Renal cortical epithelial cell (primary cell): ENCODE data around the gene GNAZ. TPM values are rescaled to one million over a fixed set of nuclear protein-coding genes. Genes with fewer than 3 reads are reported as not detected.
"Not testable (repeated sequence)": the region's sequence is repeated elsewhere in the genome, so short reads cannot be mapped to it uniquely, and the experiment has no call there.

Source experiments
- DNase-seq: peaks from one replicate; pipeline ENCODE4 v3.0.0-alpha.2; 2011; ENCODE audit warnings: low read depth
- total RNA-seq: library from RNA; depleted of rRNA; stranded (reverse); fragments of >200 nt; gene quantifications from 2 replicates; pipeline ENCODE4 v1.2.3, GENCODE V29; 2014

GNAZ gene
- total RNA-seq, 1 donor from 2014 or later, result 2.0 TPM

GRCh38 chr22:23132376-23133091 lies 62.2 kb downstream of the GNAZ start:
- DNase-seq, result no peak

DNA sequence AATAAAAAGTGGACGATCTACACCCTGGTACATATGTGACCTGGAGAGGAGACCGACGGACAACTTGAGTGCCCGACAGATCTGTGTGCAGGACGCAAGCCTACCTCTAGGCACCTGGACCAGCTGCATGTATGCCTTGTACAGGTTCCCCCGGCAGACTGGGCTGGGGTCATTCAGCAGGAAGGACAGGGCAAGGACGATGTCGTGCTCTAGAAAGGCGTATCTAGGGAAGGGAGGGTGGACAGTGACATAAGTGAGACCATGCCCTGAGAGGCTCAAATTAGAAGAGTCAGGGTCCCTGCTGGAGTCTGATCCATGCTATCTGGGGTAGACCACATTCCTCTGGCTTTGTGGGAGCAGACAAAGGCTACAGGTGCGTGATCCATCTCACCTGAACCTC lies 63.6 kb downstream of the GNAZ start:
- DNase-seq, result no peak

DNA sequence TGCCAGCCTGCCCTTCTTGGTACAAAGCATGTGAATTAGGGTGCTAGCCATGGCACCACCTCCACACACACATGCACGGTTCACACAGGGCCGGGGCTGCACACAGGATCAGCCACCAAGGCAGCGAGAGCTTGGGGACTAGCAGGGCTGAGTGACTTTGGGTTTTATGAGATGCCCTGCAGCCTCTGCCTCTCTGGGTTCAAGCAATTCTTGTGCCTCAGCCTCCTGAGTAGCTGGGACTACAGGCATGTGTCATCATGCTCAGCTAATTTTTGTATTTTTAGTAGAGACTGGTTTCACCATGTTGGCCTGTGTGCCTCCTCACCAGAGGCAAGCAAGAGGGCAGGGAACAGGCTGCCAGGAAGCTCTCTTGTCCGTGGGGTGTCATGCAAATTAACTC lies 66.7 kb downstream of the GNAZ start:
- not testable (repeated sequence) for DNase-seq

GRCh38 chr22:23137468-23137867 lies 67.1 kb downstream of the GNAZ start:
- no peak for DNase-seq

DNA sequence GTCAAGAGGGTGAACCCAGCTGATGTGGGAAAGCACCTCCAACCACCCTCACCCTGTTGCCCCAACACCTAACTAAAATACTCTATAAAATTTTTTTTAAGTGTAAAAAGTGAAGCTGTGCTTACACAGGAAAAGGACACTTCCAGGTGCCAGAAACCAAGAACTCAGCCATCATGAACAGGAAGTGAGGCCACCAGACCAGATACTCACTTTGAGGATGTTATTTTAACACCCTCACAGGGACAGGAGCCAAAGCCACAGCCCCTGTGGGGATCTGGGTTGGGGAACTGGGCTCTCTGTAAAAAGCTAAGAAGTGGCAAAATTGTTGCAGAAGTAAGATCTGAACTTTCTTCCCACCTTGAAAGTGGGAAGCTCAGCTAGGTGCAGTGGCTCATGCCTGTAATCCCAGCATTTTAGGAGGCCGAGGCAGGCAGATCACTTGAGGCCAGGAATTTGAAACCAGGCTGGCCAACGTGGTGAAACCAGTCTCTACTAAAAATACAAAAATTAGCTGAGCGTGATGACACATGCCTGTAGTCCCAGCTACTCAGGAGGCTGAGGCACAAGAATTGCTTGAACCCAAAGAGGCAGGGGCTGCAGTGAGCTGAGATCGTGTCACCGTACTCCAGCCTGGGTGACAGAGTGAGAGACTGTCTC lies 67.7 kb downstream of the GNAZ start:
- DNase-seq, result no peak

DNA sequence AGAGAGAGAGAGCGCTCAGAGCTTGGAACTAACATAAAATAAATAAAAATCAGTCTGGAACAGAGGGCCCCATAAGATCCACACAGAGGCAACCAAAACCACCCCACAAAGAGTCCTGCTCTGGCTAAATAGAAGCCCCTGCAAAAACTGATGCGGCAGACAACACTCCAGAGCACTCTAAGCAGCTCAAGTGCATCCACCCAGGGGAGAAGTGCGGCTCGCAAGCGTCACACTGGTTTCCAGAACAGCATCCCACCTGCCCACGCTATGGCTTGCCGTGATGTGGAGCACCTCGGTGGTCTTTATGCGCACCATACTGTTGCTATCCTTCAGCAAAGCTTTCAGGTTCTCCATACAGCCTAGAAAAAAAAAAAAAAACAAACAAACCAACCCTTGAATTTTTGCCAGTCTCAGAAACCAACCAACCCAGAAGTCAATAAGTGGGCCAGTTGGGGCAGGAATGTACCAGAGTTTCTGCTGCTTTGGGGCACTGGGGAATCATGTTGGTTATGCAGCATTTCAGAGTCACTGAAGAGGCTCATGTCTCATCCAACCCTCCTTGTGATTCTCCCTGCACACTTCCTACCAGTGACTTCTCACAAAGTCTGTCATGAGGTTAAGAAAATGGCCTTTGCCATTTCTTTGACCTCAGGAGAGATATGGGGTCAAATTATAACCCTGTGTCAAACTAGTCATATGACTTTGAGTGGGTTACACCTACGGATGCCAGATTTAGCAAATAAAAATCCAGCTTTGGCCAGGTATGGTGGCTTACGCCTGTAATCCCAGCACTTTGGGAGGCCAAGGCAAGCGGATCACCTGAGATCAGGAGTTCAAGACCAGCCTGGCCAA lies 68.5 kb downstream of the GNAZ start:
- DNase-seq, result peak; percentile 49

GRCh38 chr22:23140385-23140784 lies 70.1 kb downstream of the GNAZ start:
- no peak for DNase-seq

GRCh38 chr22:23142546-23143105 lies 72.3 kb downstream of the GNAZ start:
- DNase-seq, result no peak

DNA sequence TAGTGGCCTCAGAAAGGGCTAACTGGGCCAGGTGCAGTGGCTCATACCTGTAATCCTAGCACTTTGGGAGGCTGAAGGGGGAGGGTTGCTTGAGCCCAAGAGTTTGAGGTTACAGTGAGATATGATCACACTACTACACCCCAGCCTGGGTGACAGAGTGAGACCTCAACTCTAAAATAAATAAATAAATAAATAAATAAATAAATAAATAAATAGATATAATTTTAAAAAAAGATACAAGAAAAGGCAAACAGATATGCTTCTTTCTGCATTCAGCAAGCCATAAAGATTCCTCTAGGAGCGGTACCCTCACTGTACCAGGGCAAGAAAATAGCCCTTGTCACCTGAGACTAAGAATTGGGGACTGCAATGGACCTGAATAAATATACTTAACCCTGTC lies 72.8 kb downstream of the GNAZ start:
- no peak for DNase-seq

DNA sequence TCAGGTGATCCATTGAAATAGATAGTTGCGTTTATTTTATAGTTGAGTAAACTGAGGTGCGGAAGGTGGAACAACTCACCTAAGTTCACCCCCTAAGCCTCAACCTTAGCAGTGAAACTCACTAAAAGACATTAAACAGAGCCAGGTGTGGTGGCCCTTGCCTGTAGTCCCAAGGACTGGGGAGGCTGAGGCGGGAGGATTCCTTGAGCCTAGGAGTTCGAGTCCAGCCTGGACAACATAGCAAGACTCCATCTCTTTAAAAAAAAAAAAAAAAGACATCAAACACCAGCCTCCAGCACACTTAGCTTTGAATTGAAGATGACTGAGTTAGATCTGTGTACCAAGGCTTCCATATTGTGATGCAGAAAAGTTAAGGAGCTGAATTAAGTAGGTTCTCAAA lies 74.1 kb downstream of the GNAZ start:
- DNase-seq, result no peak

DNA sequence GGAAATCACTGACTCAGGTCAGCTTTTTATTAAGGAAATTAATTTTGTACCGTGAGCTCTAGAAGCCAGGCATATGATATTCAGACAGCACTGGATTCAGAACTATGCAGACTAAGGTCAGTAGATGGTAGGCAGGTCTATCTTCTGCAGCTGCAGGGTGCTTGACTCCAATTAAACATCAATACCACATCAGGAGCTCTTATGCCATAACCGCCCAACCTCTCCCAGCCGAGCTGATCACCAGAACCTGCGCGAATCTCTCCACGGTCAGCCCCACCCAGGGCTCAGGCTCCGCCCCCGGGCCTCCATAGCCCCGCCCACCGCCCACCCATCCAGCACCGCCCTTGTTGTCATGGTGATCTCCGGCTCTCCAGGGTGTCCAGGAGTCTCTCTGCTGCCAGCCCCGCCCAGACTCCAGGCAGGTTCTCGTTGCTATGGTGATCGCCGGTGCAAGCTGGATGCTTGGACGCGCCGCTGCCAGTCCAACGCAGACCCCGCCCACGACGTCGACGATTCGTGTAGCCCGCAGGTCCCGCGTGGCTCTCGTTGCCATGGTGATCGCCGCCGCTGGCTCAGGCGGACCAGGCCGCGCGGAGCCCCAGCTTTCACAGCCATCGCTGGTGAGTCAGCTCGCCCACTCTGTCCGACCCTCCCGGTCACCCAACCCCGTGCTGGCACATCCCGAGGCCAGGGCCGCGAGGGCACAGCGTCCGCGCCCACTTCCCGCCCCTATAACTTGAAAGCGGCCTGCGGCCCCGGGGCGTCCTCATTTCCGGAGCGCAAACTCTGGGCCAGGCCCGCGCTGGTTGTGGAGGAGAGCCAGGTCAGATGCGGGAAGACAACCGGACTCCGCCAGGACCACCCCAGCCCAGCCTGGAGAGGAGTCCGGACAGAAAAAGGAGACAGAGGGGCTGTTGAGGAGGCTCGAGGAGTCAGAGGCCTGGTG lies 74.9 kb downstream of the GNAZ start, which contains the start of gene RAB36:
Gene RAB36, plus strand, starts transcription at position 546 of the 946 bp plus-strand sequence. CDS start 1,140 bp downstream, outside the sequence.
- peak; percentile 99 for DNase-seq

GRCh38 chr22:23145878-23146470 lies 75.7 kb downstream of the GNAZ start:
- DNase-seq, result no peak

GRCh38 chr22:23146478-23147205 lies 76.3 kb downstream of the GNAZ start:
- DNase-seq, result no peak

- DNase-seq, result no peak
Observed at GRCh38 chr22:23147617-23148387, 77.5 kb downstream of the GNAZ start.

- DNase-seq, result no peak
Observed at GRCh38 chr22:23149743-23150238, 79.5 kb downstream of the GNAZ start.

DNA sequence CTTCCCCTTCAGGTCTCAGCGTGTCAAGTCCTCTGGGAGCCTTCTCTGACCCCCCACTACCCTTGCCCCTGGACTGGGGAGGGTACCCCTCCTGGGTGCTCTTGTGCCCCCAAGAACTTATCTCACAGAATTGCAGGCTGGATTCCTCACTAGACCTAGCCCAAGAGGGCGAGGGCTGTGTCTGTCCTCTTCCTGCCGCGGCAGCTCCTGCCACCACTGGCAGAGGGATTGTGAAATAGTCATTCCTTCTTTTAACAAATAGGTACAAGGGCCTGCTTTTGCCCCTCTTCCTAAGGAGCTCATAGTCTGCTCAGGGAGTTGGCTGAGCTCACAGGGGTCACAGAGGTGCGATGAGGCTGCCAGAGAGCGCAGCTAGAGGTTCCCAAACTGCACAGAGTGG lies 80.4 kb downstream of the GNAZ start:
- DNase-seq, result no peak

GRCh38 chr22:23151827-23152226 lies 81.5 kb downstream of the GNAZ start:
- no peak for DNase-seq

GRCh38 chr22:23152238-23153114 lies 82.2 kb downstream of the GNAZ start:
- DNase-seq, result no peak
